HepG2 (cell line): ENCODE data around the gene ACBD5. TPM values are rescaled to one million over a fixed set of nuclear protein-coding genes. Genes with fewer than 3 reads are reported as not detected.

Experiments used
- AKAP8 ChIP-seq: sonication (generic); formaldehyde crosslinking; IDR thresholded peaks from 2 replicates; pipeline ENCODE4 v1.5.1; 2020; ENCODE audit warnings: mild to moderate bottlenecking, missing genetic modification reagents
- CCDC6 ChIP-seq: sonication (generic); formaldehyde crosslinking; IDR thresholded peaks from 2 replicates; pipeline ENCODE4 v1.8.1; 2022; ENCODE audit warnings: mild to moderate bottlenecking, missing genetic modification reagents, moderate library complexity
- GABPA ChIP-seq, 2 experiments: IDR thresholded peaks; 2 replicates each; pipeline ENCODE4 v1.6.1; 2011 to 2016; ENCODE audit warnings: low read depth in 2 of 2, low read length in 1 of 2, missing biosample characterization in 1 of 2, missing genetic modification characterization in 1 of 2
- GMEB1 ChIP-seq: sonication (generic); formaldehyde crosslinking; IDR thresholded peaks from 2 replicates; pipeline ENCODE4 v1.5.1; 2020; ENCODE audit warnings: missing genetic modification reagents, mild to moderate bottlenecking, borderline replicate concordance
- HNRNPL ChIP-seq: fragments of 200-400 bp; formaldehyde crosslinking; IDR thresholded peaks from 2 replicates; pipeline ENCODE4 v1.6.1; 2017; ENCODE audit warnings: mild to moderate bottlenecking, low read depth, low read length
- LCORL ChIP-seq, 2 experiments: fragments of 450-650 bp in 1 of 2; sonication (generic) in 1 of 2; formaldehyde crosslinking in 1 of 2; IDR thresholded peaks; 2 replicates each; pipeline versions ENCODE4 v1.5.0 to v1.6.1; 2017 to 2020; ENCODE audit warnings: antibody characterized with exemption in 1 of 2, missing genetic modification reagents in 1 of 2
- MAFG ChIP-seq: sonication (generic); formaldehyde crosslinking; IDR thresholded peaks from 2 replicates; pipeline ENCODE4 v1.5.1; 2020; ENCODE audit warnings: mild to moderate bottlenecking, missing genetic modification reagents
- NFATC3 ChIP-seq: sonication (generic); formaldehyde crosslinking; IDR thresholded peaks from 2 replicates; pipeline ENCODE4 v1.5.1; 2020; ENCODE audit warnings: mild to moderate bottlenecking, missing genetic modification reagents
- RAD21 ChIP-seq: fragments of 450-650 bp; formaldehyde crosslinking; IDR thresholded peaks from 2 replicates; pipeline ENCODE4 v1.5.0; 2020; ENCODE audit warnings: mild to moderate bottlenecking
- SOX6 ChIP-seq, 2 experiments: fragments of 450-650 bp in 1 of 2; sonication (generic) in 1 of 2; formaldehyde crosslinking in 1 of 2; IDR thresholded peaks; 2 replicates each; pipeline versions ENCODE4 v1.4.0 to v1.6.1; 2017 to 2020; ENCODE audit warnings: antibody characterized with exemption in 1 of 2, mild to moderate bottlenecking in 1 of 2, missing genetic modification reagents in 1 of 2
- SP1 ChIP-seq, 2 experiments: fragments of 450-650 bp in 1 of 2; sonication (generic) in 1 of 2; formaldehyde crosslinking in 1 of 2; IDR thresholded peaks; 2 replicates each; pipeline versions ENCODE4 v1.4.0 to v1.6.1; 2016 to 2020; ENCODE audit warnings: missing genetic modification reagents in 1 of 2
- TAF15 ChIP-seq: fragments of 200-400 bp; formaldehyde crosslinking; IDR thresholded peaks from one replicate; pipeline ENCODE4 v1.6.1; 2018; ENCODE audit warnings: mild to moderate bottlenecking, low read depth, low read length; ENCODE audit not compliant: poor library complexity, severe bottlenecking
- TARDBP ChIP-seq: sonication (generic); formaldehyde crosslinking; IDR thresholded peaks from 2 replicates; pipeline ENCODE4 v1.8.0; 2022; ENCODE audit warnings: mild to moderate bottlenecking, missing genetic modification reagents
- TBX2 ChIP-seq: sonication (generic); formaldehyde crosslinking; IDR thresholded peaks from 2 replicates; pipeline ENCODE4 v1.5.0; 2020; ENCODE audit warnings: missing genetic modification reagents, mild to moderate bottlenecking, borderline replicate concordance
- ZBTB1 ChIP-seq: sonication (generic); formaldehyde crosslinking; IDR thresholded peaks from 2 replicates; pipeline ENCODE4 v1.4.0; 2020; ENCODE audit warnings: missing genetic modification reagents, borderline replicate concordance
- ZBTB38 ChIP-seq: sonication (generic); formaldehyde crosslinking; IDR thresholded peaks from 2 replicates; pipeline ENCODE4 v1.5.1; 2020; ENCODE audit warnings: mild to moderate bottlenecking, missing genetic modification reagents
- ZFP41 ChIP-seq: sonication (generic); formaldehyde crosslinking; IDR thresholded peaks from 2 replicates; pipeline ENCODE4 v1.4.0; 2020; ENCODE audit warnings: mild to moderate bottlenecking, missing genetic modification reagents, borderline replicate concordance
- ZNF12 ChIP-seq: sonication (generic); formaldehyde crosslinking; IDR thresholded peaks from 2 replicates; pipeline ENCODE4 v1.5.0; 2020; ENCODE audit warnings: missing genetic modification reagents
- ZNF207 ChIP-seq: fragments of 450-650 bp; IDR thresholded peaks from 2 replicates; pipeline ENCODE4 v1.6.1; 2016; ENCODE audit warnings: antibody characterized with exemption, borderline replicate concordance
- ZNF275 ChIP-seq: sonication (generic); formaldehyde crosslinking; IDR thresholded peaks from 2 replicates; pipeline ENCODE4 v1.8.0; 2022; ENCODE audit warnings: missing genetic modification reagents, mild to moderate bottlenecking, inconsistent platforms, borderline replicate concordance
- ZNF337 ChIP-seq: sonication (generic); formaldehyde crosslinking; IDR thresholded peaks from 2 replicates; pipeline ENCODE4 v1.5.1; 2020; ENCODE audit warnings: missing genetic modification reagents, low read depth, mild to moderate bottlenecking, borderline replicate concordance
- ZNF546 ChIP-seq: sonication (generic); formaldehyde crosslinking; conservative IDR thresholded peaks from 2 replicates; pipeline ENCODE4 v1.8.1; 2023; ENCODE audit warnings: mild to moderate bottlenecking, missing genetic modification reagents
- ZNF547 ChIP-seq: sonication (generic); formaldehyde crosslinking; IDR thresholded peaks from 2 replicates; pipeline ENCODE4 v1.5.1; 2020; ENCODE audit warnings: mild to moderate bottlenecking, missing genetic modification reagents
- ZNF772 ChIP-seq: sonication (generic); formaldehyde crosslinking; IDR thresholded peaks from 2 replicates; pipeline ENCODE4 v1.5.0; 2020; ENCODE audit warnings: mild to moderate bottlenecking, missing genetic modification reagents
- ZNF841 ChIP-seq: sonication (generic); formaldehyde crosslinking; IDR thresholded peaks from 2 replicates; pipeline ENCODE4 v1.8.1; 2023; ENCODE audit warnings: missing genetic modification reagents, borderline replicate concordance
- polyA plus RNA-seq, 8 experiments: library from polyadenylated mRNA; depleted of rRNA in 3 of 8; stranded (reverse) in 7 of 8; unstranded in 1 of 8; fragments of >200 nt; fragmentation: Illumina TruSeq in 4 of 8; extraction: Trizol in 4 of 8; gene quantifications; 2 replicates each; pipeline versions ENCODE4 v1.2.1 to v1.2.3, GENCODE V29; 2011 to 2016; ENCODE audit warnings: low read depth in 4 of 8, missing spikeins in 1 of 8, mixed read lengths in 1 of 8; ENCODE audit not compliant: insufficient read depth in 1 of 8
- total RNA-seq, 5 experiments: library from RNA; depleted of rRNA; stranded (reverse); fragments of >200 nt; fragmentation: Illumina TruSeq; extraction: Trizol; gene quantifications; 2 replicates each; pipeline ENCODE4 v1.2.3, GENCODE V29; 2016; ENCODE audit warnings: low read depth in 1 of 5
- TF ChIP-seq, protein P1 (sequence below): sonication (generic); formaldehyde crosslinking; IDR thresholded peaks from 2 replicates; pipeline ENCODE4 v1.4.0; 2020; ENCODE audit warnings: low read depth, mild to moderate bottlenecking, missing genetic modification reagents
- TF ChIP-seq, protein P2 (sequence below): sonication (generic); formaldehyde crosslinking; IDR thresholded peaks from 2 replicates; pipeline ENCODE4 v1.8.1; 2023; ENCODE audit warnings: mild to moderate bottlenecking, missing genetic modification reagents, borderline replicate concordance

The ACBD5 gene
- total and polyA plus RNA-seq, 2 of the 13 experiments (the other 11 are each of a cell fraction or from before 2014, with no cell fraction given), result 10.3 to 14.8 TPM

- TF ChIP-seq ZNF841 (CRISPR knock-in tag), result no peak
- TF ChIP-seq, protein P1, sequence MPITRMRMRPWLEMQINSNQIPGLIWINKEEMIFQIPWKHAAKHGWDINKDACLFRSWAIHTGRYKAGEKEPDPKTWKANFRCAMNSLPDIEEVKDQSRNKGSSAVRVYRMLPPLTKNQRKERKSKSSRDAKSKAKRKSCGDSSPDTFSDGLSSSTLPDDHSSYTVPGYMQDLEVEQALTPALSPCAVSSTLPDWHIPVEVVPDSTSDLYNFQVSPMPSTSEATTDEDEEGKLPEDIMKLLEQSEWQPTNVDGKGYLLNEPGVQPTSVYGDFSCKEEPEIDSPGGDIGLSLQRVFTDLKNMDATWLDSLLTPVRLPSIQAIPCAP (CRISPR knock-in tag), result no peak
- no peak for TF ChIP-seq SP1 (IDR thresholded peaks at IDR 0.05)
- TF ChIP-seq SP1 (CRISPR knock-in tag; IDR thresholded peaks at IDR 0.05), result no peak
- TF ChIP-seq, protein P2, sequence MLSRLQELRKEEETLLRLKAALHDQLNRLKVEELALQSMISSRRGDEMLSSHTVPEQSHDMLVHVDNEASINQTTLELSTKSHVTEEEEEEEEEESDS (CRISPR knock-in tag), result no peak
- TF ChIP-seq NFATC3 (CRISPR knock-in tag), result no peak
- no peak for TF ChIP-seq ZNF547 (CRISPR knock-in tag)
- peak; percentile 46 for TF ChIP-seq TARDBP
- TF ChIP-seq ZFP41 (CRISPR knock-in tag), result no peak
- TF ChIP-seq ZNF337 (CRISPR knock-in tag), result no peak
- no peak for TF ChIP-seq CCDC6
- TF ChIP-seq ZNF546 (CRISPR knock-in tag), result no peak
- no peak for TF ChIP-seq AKAP8 (CRISPR knock-in tag)
- no peak; the same call in 1 of the 2 replicates for TF ChIP-seq TBX2 (CRISPR knock-in tag)
- TF ChIP-seq ZNF207, result no peak
- peak; percentile 69 for TF ChIP-seq GABPA (IDR thresholded peaks at IDR 0.05; ENCODE audit: low read depth, low read length)
- peak; percentile 93 for TF ChIP-seq GABPA (CRISPR knock-in tag; IDR thresholded peaks at IDR 0.05; ENCODE audit: low read depth)
- TF ChIP-seq ZBTB38 (CRISPR knock-in tag), result peak; percentile 68
- TF ChIP-seq LCORL (IDR thresholded peaks at IDR 0.05), result no peak
- TF ChIP-seq LCORL (CRISPR knock-in tag; IDR thresholded peaks at IDR 0.05), result no peak
- no peak for TF ChIP-seq ZBTB1 (CRISPR knock-in tag)
- TF ChIP-seq SOX6 (IDR thresholded peaks at IDR 0.05), result no peak
- peak; percentile 27; the same call in 1 of the 2 replicates for TF ChIP-seq SOX6 (CRISPR knock-in tag; IDR thresholded peaks at IDR 0.05)
- TF ChIP-seq RAD21 (CRISPR knock-in tag), result no peak
- no peak for TF ChIP-seq ZNF275 (CRISPR knock-in tag)
- TF ChIP-seq ZNF12 (CRISPR knock-in tag), result no peak
- no peak for TF ChIP-seq HNRNPL
- TF ChIP-seq TAF15, result no peak
- peak; percentile 59; the same call in 1 of the 2 replicates for TF ChIP-seq GMEB1 (CRISPR knock-in tag)
- no peak for TF ChIP-seq MAFG (CRISPR knock-in tag)
- TF ChIP-seq ZNF772, result no peak
Observed at GRCh38 chr10:27242951-27243551, 2.5 kb upstream of the ACBD5 start (continued).
